Heart left ventricle (tissue), 16 donors: ENCODE measurements around the gene PIK3C2G. TPM values are rescaled to one million over a fixed set of nuclear protein-coding genes. Genes with fewer than 3 reads are reported as not detected.

ENCODE experiments used
- ATAC-seq, 4 donors: fragments of 200-7000 bp; cut with Tn5 transposase; one replicate each; pipeline ENCODE4 v1.9.1; 2020 to 2022; ENCODE audit warnings: moderate library complexity in 4 of 4, mild to moderate bottlenecking in 3 of 4, moderate number of reproducible peaks in 1 of 4
- DNase-seq, 5 donors: peaks; one replicate each; pipeline ENCODE4 v3.0.0-alpha.2; 2020
- H3K27ac ChIP-seq, 12 donors: fragments of 200-600 bp; sonication (generic) in 4 of 12; one replicate each; pipeline versions ENCODE4 v1.5.0 to v1.8.0; 2016 to 2022; ENCODE audit warnings: mild to moderate bottlenecking in 2 of 12
- H3K27me3 ChIP-seq, 9 donors: fragments of 200-600 bp; sonication (generic) in 2 of 9; one replicate each; pipeline versions ENCODE4 v1.5.1 to v1.8.0; 2016 to 2022; ENCODE audit warnings: mild to moderate bottlenecking in 3 of 9
- H3K36me3 ChIP-seq, 9 donors: fragments of 200-600 bp; sonication (generic) in 2 of 9; one replicate each; pipeline versions ENCODE4 v1.5.0 to v1.8.0; 2018 to 2022; ENCODE audit warnings: mild to moderate bottlenecking in 2 of 9
- H3K4me1 ChIP-seq, 12 donors: fragments of 200-600 bp; sonication (generic) in 4 of 12; one replicate each; pipeline versions ENCODE4 v1.5.0 to v1.8.0; 2016 to 2022; ENCODE audit warnings: mild to moderate bottlenecking in 3 of 12
- H3K4me3 ChIP-seq, 12 donors: fragments of 200-600 bp; sonication (generic) in 4 of 12; one replicate each; pipeline versions ENCODE4 v1.5.0 to v1.8.0; 2017 to 2022; ENCODE audit warnings: mild to moderate bottlenecking in 9 of 12, moderate library complexity in 4 of 12
- H3K9me3 ChIP-seq, 12 donors: fragments of 200-600 bp; sonication (generic) in 4 of 12; one replicate each; pipeline versions ENCODE4 v1.5.0 to v1.8.0; 2016 to 2022; ENCODE audit warnings: mild to moderate bottlenecking in 1 of 12
- CTCF ChIP-seq, 12 donors: fragments of 200-600 bp; sonication (generic) in 4 of 12; IDR thresholded peaks; one replicate each; pipeline versions ENCODE4 v1.5.0 to v1.8.0; 2018 to 2022; ENCODE audit warnings: antibody characterized with exemption in 12 of 12, mild to moderate bottlenecking in 5 of 12
- POLR2A ChIP-seq, 2 donors: fragments of 450-650 bp; IDR thresholded peaks; one replicate each; pipeline ENCODE4 v1.6.1; 2017; ENCODE audit warnings: antibody characterized with exemption in 2 of 2, mild to moderate bottlenecking in 2 of 2, moderate library complexity in 2 of 2
- whole genome bisulfite sequencing, 4 donors: extraction: QIAGEN DNeasy Blood & Tissue Kit in 2 of 4; methylation state at CpG; one replicate each; pipeline versions ENCODE4 v1.1.5 to v1.1.7; 2013 to 2018; 5-methylcytosine and 5-hydroxymethylcytosine counted together
- intact Hi-C, 10 donors: fragments of 100-400 bp; cut with DNase I; formaldehyde crosslinking; loops; one replicate each; pipeline versions ENCODE4 v1.11.1 to v1.14.2; 2022
- polyA plus RNA-seq, 2 donors: library from polyadenylated mRNA; stranded (reverse); fragments of 200-250 nt; gene quantifications; one replicate each; pipeline ENCODE4 v1.2.3, GENCODE V29; 2013
- total RNA-seq, 9 donors: library from RNA; depleted of rRNA in 2 of 9; stranded (reverse); fragments of >200 nt in 2 of 9; fragmentation: NEBNext Ultra II Directional in 3 of 9; extraction: Animal tissue kit (Norgen Biotek cat#: 25700) in 3 of 9; gene quantifications; one replicate each; pipeline versions ENCODE4 v1.1.0 to v1.2.4, GENCODE V29; 2016 to 2023
- donor health status: ischemic (EF 13 %, LVEDD 7.1; RV severe dilation, severe dysfunction).
- donor health status: healthy with polysubstance abuse.
- donor health status: DM: no; HTN: yes; CAD: no.
- donor health status: DM: no; HTN: no; CAD: no.
- donor health status: ischemic (EF 25% LVEDD 6.9; RV normal size, moderate dysfunction).
- donor health status: ischemic (EF 25% LVEDD 5.7; RV mildly dilated, moderate dysfunction).
- donor health status: healthy.
- donor health status: DM: yes; HTN: yes; CAD: no.
- donor health status: ischemic (EF 35%, LVEDD 5.7; RV mildly dilated, moderate dysfunction).
- donor health status: nonischemic (EF 11% LVEDD 7.7; RV severe dilation, severe dysfunction).
- donor health status: DM: yes; HTN: yes; CAD: no.
- donor health status: PGD.
- donor health status: ischemic (EF 29% LVEDD 5.4; RV normal size, mild dysfunction).
- donor health status: nonischemic (EF 23%, LVEDD 6.1; RV moderate dilation, normal function).

Gene PIK3C2G
- total and polyA plus RNA-seq, 11 donors: not detected

DNA sequence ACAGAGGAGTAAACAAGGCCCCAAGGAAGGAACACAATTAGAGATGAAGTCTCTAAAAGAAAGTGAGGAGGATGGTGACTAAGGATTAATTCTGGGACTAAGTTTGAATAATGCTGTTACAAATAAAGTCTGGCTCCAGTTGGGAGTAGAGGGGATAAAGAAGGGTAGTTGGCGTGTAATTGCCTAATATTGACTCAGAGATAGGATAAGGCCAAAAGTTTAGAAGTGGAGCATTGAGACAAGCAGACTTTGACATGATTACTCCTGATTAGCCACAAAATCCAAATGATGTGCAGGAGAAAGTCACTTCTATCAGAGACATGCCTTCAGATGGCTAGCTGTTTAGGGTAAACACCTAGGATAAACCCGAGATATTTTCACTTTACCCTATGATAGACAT, 368.1 kb downstream of the PIK3C2G start:
- Histone ChIP-seq H3K27me3 (no peaks in the 10 kb centered on the region), H3K27ac (no peak overlapping the region), H3K9me3 (peaks cover 0 to 22% (median 2%) of the 10 kb centered on the region in 12 donors), H3K4me1 (no peaks in the 10 kb centered on the region), H3K36me3 (no peaks in the 10 kb centered on the region), H3K4me3 (no peak overlapping the region)
- intact Hi-C loops: no loop called here
- DNase-seq: no peak
- 92 to 94% (median 93%) methylated on average over 2 of the region's 2 CpGs for WGBS, 4 donors
- ATAC-seq: no peak
- TF ChIP-seq CTCF (IDR thresholded peaks at IDR 0.05) (no peak), POLR2A (IDR thresholded peaks at IDR 0.05) (no peak)

GRCh38 chr12:18629916-18630315, 368.6 kb downstream of the PIK3C2G start:
- Histone ChIP-seq H3K27ac (no peak overlapping the region), H3K4me1 (no peaks in the 10 kb centered on the region), H3K36me3 (no peaks in the 10 kb centered on the region), H3K9me3 (peaks cover 0 to 22% (median 2%) of the 10 kb centered on the region in 12 donors), H3K27me3 (no peaks in the 10 kb centered on the region), H3K4me3 (no peak overlapping the region)
- ATAC-seq (no peak), DNase-seq (no peak)
- TF ChIP-seq POLR2A (IDR thresholded peaks at IDR 0.05) (no peak), CTCF (IDR thresholded peaks at IDR 0.05) (no peak)
- 85 to 100% (median 92%) methylated on average over 1 of the region's 1 CpG for WGBS, 4 donors
- intact Hi-C loops: loop anchor here in 1 of 10 donors (10.0 kb wide), 1 partner anchor 45 kb away; no protein-coding TSS in a partner anchor

- Histone ChIP-seq H3K9me3 (peaks cover 0 to 18% (median 2%) of the 10 kb centered on the region in 12 donors), H3K27me3 (no peaks in the 10 kb centered on the region), H3K36me3 (no peaks in the 10 kb centered on the region), H3K27ac (no peak overlapping the region), H3K4me1 (no peaks in the 10 kb centered on the region), H3K4me3 (no peak overlapping the region)
- intact Hi-C loops: loop anchor here in 1 of 10 donors (10.0 kb wide), 1 partner anchor 47 kb away; no protein-coding TSS in a partner anchor
- WGBS, 4 donors: 88 to 93% (median 91%) methylated on average over 5 of the region's 5 CpGs
- no peak for TF ChIP-seq CTCF (IDR thresholded peaks at IDR 0.05)
- TF ChIP-seq POLR2A (IDR thresholded peaks at IDR 0.05): no peak
- no peak for ATAC-seq
- DNase-seq: no peak
Measured at GRCh38 chr12:18631339-18631738, 370.0 kb downstream of the PIK3C2G start.

- Histone ChIP-seq H3K4me1 (no peaks in the 10 kb centered on the region), H3K4me3 (no peak overlapping the region), H3K36me3 (no peaks in the 10 kb centered on the region), H3K27ac (no peak overlapping the region), H3K9me3 (peaks cover 0 to 3% (median 0%) of the 10 kb centered on the region in 12 donors), H3K27me3 (no peaks in the 10 kb centered on the region)
- DNase-seq (no peak), ATAC-seq (no peak)
- 53 to 68% (median 62%) methylated on average over 2 of the region's 2 CpGs for WGBS, 4 donors
- intact Hi-C loops: loop anchor here in 1 of 10 donors (10.0 kb wide), 1 partner anchor 48 kb away; no protein-coding TSS in a partner anchor
- TF ChIP-seq POLR2A (IDR thresholded peaks at IDR 0.05): no peak
- TF ChIP-seq CTCF (IDR thresholded peaks at IDR 0.05): no peak
Measured at GRCh38 chr12:18632848-18633247, 371.5 kb downstream of the PIK3C2G start.
